ENCODE results near the gene KCNK10. TPM values are rescaled to one million over a fixed set of nuclear protein-coding genes. Genes with fewer than 3 reads are reported as not detected.

KCNK10 gene
- total and polyA plus RNA-seq, 4 donors, result 0.01 TPM; not detected in 3

DNA sequence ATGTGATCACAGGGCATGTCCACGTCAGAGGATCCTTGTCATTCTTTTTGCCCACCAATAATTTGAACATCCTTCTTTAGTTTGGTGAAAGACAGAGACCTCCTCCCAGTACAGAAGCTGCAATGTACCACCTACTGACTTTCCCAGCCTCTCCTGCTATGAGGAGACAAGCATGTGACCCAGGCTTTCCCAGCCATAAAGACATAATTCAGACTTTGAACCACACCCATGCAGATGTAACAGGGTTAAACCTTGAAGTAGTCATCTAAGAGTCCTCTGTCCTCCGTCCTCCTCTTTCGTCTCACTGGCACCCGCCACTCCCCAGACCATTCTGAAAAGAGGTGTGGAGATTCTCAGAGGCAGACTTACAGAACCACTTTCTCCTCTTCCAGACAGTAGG is 120.8 kb downstream of the KCNK10 start:
- no peak overlapping the region for H3K27ac ChIP-seq (ENCODE audit: low read depth in 1 of 2, low read length in 1 of 2)
- DNase-seq, result no peak
- ATAC-seq (ENCODE audit: insufficient read depth, low FRiP score), result no peak
- TF ChIP-seq, protein P1, sequence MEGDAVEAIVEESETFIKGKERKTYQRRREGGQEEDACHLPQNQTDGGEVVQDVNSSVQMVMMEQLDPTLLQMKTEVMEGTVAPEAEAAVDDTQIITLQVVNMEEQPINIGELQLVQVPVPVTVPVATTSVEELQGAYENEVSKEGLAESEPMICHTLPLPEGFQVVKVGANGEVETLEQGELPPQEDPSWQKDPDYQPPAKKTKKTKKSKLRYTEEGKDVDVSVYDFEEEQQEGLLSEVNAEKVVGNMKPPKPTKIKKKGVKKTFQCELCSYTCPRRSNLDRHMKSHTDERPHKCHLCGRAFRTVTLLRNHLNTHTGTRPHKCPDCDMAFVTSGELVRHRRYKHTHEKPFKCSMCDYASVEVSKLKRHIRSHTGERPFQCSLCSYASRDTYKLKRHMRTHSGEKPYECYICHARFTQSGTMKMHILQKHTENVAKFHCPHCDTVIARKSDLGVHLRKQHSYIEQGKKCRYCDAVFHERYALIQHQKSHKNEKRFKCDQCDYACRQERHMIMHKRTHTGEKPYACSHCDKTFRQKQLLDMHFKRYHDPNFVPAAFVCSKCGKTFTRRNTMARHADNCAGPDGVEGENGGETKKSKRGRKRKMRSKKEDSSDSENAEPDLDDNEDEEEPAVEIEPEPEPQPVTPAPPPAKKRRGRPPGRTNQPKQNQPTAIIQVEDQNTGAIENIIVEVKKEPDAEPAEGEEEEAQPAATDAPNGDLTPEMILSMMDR (IDR thresholded peaks at IDR 0.05; ENCODE audit: control extremely low read depth, extremely low read depth), result no peak
- no peaks in the 10 kb centered on the region for H3K27me3 ChIP-seq (ENCODE audit: control insufficient read depth in 3 of 3, insufficient read depth in 3 of 3, low read length in 2 of 3)
- H3K9me3 ChIP-seq (ENCODE audit: control insufficient read depth in 4 of 4, insufficient read depth in 3 of 4, low read length in 3 of 4), result peaks cover 0 to 2% (median 0%) of the 10 kb centered on the region in 4 donors
- no peaks in the 10 kb centered on the region for H3K36me3 ChIP-seq (ENCODE audit: control insufficient read depth in 4 of 4, insufficient read depth in 4 of 4, low read length in 4 of 4)
- H3K4me1 ChIP-seq (ENCODE audit: control insufficient read depth in 5 of 5, insufficient read depth in 5 of 5, low read length in 5 of 5), result peaks cover 0 to 2% (median 0%) of the 10 kb centered on the region in 5 donors
- 89 to 90% methylated on average over 4 of the region's 4 CpGs for WGBS, 2 donors
- no peak overlapping the region for H3K9ac ChIP-seq (ENCODE audit: insufficient read depth in 1 of 2, low read length in 2 of 2)
- no peak overlapping the region for H3K4me3 ChIP-seq

DNA sequence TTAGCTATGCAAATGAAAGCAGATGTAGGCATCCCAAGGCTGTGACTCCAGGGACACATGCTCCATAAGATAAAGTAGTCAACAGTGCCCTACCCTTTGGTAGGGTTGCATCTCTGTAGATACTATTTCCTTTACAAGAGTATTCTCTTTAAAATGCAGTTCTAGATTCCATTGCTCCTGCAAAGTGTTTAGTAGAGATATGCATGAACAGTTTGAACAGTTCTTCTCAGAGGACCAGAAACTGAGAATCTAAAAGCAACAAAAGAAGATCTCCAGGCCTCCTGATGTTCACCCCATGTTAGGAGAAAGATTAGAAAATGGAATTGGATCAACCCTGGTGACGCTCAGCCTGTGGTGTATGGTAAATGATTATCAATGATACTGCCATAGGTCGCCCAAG is 121.2 kb downstream of the KCNK10 start:
- Histone ChIP-seq H3K9ac (ENCODE audit: insufficient read depth in 1 of 2, low read length in 2 of 2) (no peak overlapping the region), H3K4me1 (ENCODE audit: control insufficient read depth in 5 of 5, insufficient read depth in 5 of 5, low read length in 5 of 5) (peaks cover 0 to 2% (median 0%) of the 10 kb centered on the region in 5 donors), H3K36me3 (ENCODE audit: control insufficient read depth in 4 of 4, insufficient read depth in 4 of 4, low read length in 4 of 4) (no peaks in the 10 kb centered on the region), H3K4me3 (no peak overlapping the region), H3K9me3 (ENCODE audit: control insufficient read depth in 4 of 4, insufficient read depth in 3 of 4, low read length in 3 of 4) (peaks cover 0 to 2% (median 0%) of the 10 kb centered on the region in 4 donors), H3K27me3 (ENCODE audit: control insufficient read depth in 3 of 3, insufficient read depth in 3 of 3, low read length in 2 of 3) (no peaks in the 10 kb centered on the region), H3K27ac (ENCODE audit: low read depth in 1 of 2, low read length in 1 of 2) (no peak overlapping the region)
- TF ChIP-seq, protein P1 (IDR thresholded peaks at IDR 0.05; ENCODE audit: control extremely low read depth, extremely low read depth), result no peak
- ATAC-seq (ENCODE audit: insufficient read depth, low FRiP score), result no peak
- 93 to 94% methylated on average over 2 of the region's 2 CpGs for WGBS, 2 donors
- DNase-seq, result no peak

DNA sequence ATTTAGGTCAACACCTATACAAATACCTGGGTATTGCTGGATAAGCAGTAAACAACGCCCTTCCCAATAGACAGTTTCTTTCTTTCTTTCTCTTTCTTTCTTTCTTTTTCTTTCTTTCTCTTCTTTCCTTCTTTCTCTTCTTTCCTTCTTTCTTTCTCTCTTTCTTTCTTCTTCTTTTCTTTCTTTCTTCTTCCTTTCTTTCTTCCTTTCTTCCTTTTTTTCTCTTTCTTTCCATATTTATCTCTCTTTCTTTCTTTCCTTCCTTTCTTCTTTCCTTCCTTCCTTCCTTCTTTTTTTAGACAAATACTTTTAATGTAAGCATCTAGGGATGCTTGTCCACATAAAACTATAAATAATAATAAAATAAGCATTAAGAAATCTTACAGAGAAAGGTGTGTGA is 123.2 kb downstream of the KCNK10 start:
- DNase-seq (no peak), ATAC-seq (ENCODE audit: insufficient read depth, low FRiP score) (no peak)
- H3K9me3 ChIP-seq (ENCODE audit: control insufficient read depth in 4 of 4, insufficient read depth in 3 of 4, low read length in 3 of 4), result peaks cover 0 to 2% (median 0%) of the 10 kb centered on the region in 4 donors
- H3K4me3 ChIP-seq, result no peak overlapping the region
- TF ChIP-seq, protein P1 (IDR thresholded peaks at IDR 0.05; ENCODE audit: control extremely low read depth, extremely low read depth), result no peak
- H3K27ac ChIP-seq (ENCODE audit: low read depth in 1 of 2, low read length in 1 of 2), result no peak overlapping the region
- H3K9ac ChIP-seq (ENCODE audit: insufficient read depth in 1 of 2, low read length in 2 of 2), result no peak overlapping the region
- WGBS, 2 donors, result 81 to 90% methylated on average over 1 of the region's 1 CpG
- H3K27me3 ChIP-seq (ENCODE audit: control insufficient read depth in 3 of 3, insufficient read depth in 3 of 3, low read length in 2 of 3), result peaks cover 0 to 9% (median 6%) of the 10 kb centered on the region in 3 donors
- H3K4me1 ChIP-seq (ENCODE audit: control insufficient read depth in 5 of 5, insufficient read depth in 5 of 5, low read length in 5 of 5), result peaks cover 0 to 2% (median 0%) of the 10 kb centered on the region in 5 donors
- no peaks in the 10 kb centered on the region for H3K36me3 ChIP-seq (ENCODE audit: control insufficient read depth in 4 of 4, insufficient read depth in 4 of 4, low read length in 4 of 4)

DNA sequence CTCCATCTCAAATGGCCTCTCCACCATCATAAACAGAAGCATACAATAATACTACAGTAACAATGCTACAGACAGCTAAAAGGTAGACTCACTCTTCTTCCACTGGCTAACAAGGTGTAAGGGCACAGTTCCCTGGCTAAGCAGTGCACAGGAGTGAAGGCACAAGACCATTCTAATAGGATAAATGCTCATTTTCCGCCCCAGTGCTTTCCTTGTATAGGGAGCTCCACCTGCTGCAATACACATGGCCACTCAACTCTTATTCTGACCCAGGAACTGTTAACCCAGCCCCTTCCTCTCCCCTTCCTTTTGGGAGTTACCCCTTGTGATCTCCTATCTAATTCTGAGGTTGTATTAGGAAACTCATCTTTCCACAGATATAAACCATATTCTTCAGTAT is 124.6 kb downstream of the KCNK10 start:
- Histone ChIP-seq H3K9ac (ENCODE audit: insufficient read depth in 1 of 2, low read length in 2 of 2) (no peak overlapping the region), H3K4me1 (ENCODE audit: control insufficient read depth in 5 of 5, insufficient read depth in 5 of 5, low read length in 5 of 5) (no peaks in the 10 kb centered on the region), H3K27me3 (ENCODE audit: control insufficient read depth in 3 of 3, insufficient read depth in 3 of 3, low read length in 2 of 3) (peaks cover 0 to 21% (median 6%) of the 10 kb centered on the region in 3 donors), H3K4me3 (no peak overlapping the region), H3K36me3 (ENCODE audit: control insufficient read depth in 4 of 4, insufficient read depth in 4 of 4, low read length in 4 of 4) (no peaks in the 10 kb centered on the region), H3K27ac (ENCODE audit: low read depth in 1 of 2, low read length in 1 of 2) (no peak overlapping the region), H3K9me3 (ENCODE audit: control insufficient read depth in 4 of 4, insufficient read depth in 3 of 4, low read length in 3 of 4) (no peaks in the 10 kb centered on the region)
- TF ChIP-seq, protein P1 (IDR thresholded peaks at IDR 0.05; ENCODE audit: control extremely low read depth, extremely low read depth), result no peak
- 92 to 95% methylated on average over 1 of the region's 1 CpG for WGBS, 2 donors
- ATAC-seq (ENCODE audit: insufficient read depth, low FRiP score) (no peak), DNase-seq (no peak)
